NCI-H128 (cell line): ENCODE measurements around the gene JAML.
A peak's percentile ranks its signal among the peaks of the same experiment; 100 is the strongest.
"Not testable (repeated sequence)": the region's sequence is repeated elsewhere in the genome, so short reads cannot be mapped to it uniquely, and the experiment has no call there.

Source experiments
- DNase-seq: peaks from one replicate; lab custom pipeline; 2025; ENCODE audit not compliant: unreplicated experiment; lab: John Stamatoyannopoulos, UW

JAML gene

DNA sequence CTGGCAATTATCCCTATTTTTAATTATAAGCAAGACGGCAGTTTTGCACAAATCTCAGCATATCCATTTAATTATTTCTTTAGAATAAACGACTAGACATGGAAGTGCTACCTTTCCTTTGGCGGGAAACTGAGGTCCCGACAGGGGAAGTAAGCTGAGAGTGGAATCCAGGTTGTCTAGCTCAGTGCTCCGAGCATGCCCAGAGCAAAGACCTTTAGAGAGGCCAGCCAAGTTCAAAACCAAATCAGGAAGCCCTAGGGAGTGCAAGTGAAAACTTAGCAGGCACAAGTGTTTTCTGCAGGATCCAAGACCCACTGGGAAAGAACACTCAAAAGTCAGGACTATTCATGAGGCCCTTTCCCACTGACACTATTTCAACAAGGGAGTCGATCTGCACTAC lies 25.7 kb downstream of the JAML start:
- no peak for DNase-seq

GRCh38 chr11:118198370-118198769 lies 26.4 kb downstream of the JAML start:
- no peak for DNase-seq

- no peak for DNase-seq
Measured at GRCh38 chr11:118194835-118195627, 29.8 kb downstream of the JAML start.

DNA sequence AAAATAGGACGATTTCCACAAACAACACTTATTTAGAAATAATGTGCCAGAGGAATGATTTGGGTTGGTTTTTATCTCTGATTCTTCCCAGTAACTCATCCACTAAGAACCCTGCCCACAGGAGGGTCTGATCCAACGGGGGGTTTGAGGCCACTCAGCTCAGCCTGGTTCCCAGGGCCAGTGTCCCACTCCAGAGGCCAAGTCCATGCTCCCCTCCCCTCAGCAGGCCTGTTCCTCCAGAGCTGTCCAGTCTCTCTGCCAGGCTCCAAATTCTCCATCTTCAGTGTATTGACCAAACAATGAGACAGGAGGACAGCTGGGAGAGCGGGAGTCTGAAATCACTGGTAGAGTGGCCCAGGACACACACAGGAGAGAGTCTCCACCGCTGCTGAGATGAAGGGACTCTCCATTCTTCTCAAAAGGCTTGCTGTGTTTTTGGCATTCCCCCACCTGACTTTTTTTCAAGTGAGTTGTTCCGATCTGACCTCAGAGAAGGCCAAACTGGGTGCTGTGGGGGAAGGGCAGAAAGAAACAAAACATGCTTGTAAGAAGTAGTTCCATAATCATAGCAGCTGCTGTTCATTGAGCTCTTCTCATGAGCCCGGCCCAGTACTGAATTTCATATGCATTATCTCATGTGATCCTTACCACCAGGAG lies 30.8 kb downstream of the JAML start:
- DNase-seq, result no peak

- not testable (repeated sequence) for DNase-seq
Measured at GRCh38 chr11:118192817-118193216, 32.0 kb downstream of the JAML start.

DNA sequence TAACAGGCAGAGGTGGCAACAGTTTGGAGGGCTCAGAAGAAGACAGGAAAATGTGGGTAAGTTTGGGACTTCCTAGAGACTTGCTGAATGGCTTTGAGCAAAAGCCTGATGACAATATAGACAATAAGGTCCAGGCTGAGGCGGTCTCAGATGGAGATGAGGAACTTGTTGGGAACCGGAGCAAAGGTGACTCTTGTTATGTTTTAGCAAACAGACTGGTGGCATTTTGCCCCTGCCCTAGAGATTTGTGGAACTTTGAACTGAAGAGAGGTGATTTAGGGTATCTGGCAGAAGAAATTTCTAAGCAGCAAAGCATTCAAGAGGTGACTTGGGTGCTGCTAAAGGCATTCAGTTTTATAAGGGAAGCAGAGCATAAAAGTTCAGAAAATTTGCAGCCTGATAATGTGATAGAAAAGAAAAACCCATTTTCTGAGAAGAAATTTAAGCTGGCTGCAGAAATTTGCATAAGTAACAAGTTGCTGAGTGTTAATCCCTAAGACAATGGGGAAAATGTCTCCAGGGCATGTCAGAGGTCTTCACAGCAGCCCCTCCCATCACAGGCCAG lies 33.8 kb downstream of the JAML start:
- not testable (repeated sequence) for DNase-seq

- no peak for DNase-seq
Measured at GRCh38 chr11:118186346-118187107, 38.3 kb downstream of the JAML start.

DNA sequence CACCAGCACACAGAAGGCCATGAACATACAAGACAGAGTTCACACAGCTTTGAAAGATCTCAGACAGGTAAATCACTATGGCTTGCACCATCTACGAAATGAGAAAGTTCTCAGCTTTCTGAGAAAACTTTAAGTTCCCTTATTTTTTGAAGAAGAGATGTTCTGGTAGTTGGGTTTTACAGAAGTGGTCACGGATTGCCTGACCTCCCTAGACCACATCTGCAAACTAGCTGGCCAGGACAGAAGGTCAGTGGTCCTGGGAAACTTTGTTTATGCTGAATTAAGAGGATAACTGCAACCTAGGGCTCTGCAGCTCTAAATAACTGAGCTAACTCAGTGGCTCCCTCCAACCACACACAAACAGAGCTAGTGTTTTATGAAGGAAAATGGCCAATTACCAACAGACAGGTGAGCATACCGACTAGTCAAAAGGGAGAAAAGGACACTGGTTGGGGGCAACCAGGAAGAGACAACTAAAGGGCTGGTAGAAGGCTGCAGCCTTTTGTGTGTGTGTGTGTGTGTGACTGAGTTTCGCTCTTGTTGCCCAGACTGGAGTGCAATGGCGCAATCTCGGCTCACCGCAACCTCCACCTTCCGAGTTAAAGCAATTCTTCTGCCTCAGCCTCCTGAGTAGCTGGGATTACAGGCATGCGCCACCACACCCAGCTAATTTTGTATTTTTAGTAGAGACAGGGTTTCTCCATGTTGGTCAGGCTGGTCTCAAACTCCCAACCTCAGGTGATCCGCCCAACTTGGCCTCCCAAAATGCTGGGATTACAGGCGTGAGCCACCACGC lies 39.8 kb downstream of the JAML start:
- DNase-seq, result no peak

- DNase-seq, result not testable (repeated sequence)
Measured at GRCh38 chr11:118183691-118184090, 41.1 kb downstream of the JAML start.

GRCh38 chr11:118180300-118180703 lies 44.5 kb downstream of the JAML start:
- DNase-seq, result no peak

- DNase-seq, result no peak
Measured at GRCh38 chr11:118176778-118177134, 48.1 kb downstream of the JAML start.

GRCh38 chr11:118175993-118176777 lies 48.6 kb downstream of the JAML start, which contains the start of gene SCN2B:
Gene SCN2B (minus strand): TSS chr11:118176639. CDS start chr11:118176431, 208 bp downstream.
- no peak for DNase-seq

DNA sequence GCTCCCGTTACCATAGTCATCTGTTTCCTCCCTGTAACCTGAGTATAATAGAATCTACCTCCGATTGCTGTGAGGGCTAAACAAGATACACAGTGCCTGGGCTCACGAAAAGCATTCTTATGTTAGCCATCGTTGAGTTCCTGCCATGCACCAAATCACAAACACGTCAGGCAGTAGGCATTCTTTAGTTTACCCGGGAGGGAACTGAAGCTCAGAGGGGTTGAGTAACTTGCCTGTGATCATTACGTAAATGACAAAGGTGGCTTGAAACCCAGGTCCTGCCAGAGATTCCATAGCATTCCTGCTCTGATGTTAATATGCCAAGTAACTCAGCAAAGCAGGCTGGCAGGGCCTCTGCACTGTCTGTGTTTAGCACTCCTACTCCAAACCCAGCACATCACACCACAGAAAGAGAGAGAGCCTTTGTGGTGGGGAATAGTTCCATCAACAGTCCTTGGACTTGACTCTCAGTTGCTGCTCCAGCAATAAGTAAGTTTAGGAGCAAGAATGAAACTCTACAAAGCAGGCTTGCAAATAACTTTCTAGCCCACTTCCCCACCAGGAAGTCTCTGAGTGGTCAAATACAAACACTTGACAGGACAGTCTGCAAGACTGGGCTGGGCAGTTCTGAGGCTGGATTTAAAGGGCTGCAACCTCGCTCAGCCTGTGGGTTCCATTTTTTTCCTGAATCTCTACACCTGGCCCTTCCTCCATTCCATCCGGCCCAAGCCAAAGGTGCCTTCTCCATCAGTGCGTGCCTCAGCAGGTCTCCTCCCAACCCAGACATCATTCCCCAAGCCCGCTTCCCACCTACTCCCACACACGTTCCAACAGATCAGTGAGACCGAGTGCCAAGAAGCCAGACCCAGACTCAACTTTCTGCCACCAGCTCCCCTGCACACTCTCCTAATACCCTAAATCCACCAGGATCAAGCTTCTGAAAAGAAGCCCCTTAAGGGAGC lies 49.5 kb downstream of the JAML start:
- no peak for DNase-seq

DNA sequence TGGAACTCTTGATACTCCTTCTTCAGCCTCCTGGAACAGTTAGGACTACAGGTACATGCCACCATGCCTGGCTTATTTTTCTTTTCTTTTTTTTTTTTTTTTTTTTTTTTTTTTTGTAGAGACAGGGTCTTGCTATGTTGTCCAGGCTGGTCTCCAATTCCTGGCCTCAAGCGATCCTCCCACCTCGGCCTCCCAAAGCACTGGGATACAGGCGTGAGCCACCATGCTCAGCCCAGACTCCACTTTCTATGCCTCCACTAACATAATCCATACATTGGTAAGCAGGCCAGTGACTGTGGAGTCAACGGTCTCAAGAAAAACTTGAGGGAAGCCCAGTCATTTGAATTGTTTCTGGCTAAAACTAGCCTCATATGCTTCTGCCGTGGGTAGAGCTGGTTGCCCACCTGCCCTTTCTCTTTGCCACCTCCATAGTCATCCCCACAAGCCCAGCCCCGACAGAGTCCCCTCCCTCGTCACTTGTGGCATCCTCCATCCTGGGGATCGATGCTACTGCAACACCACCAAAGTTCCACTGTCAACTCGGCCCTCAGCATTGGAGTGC lies 50.7 kb downstream of the JAML start:
- no peak for DNase-seq

- DNase-seq, result no peak
Measured at GRCh38 chr11:118172356-118172755, 52.5 kb downstream of the JAML start.

- peak; percentile 24 for DNase-seq
Measured at GRCh38 chr11:118171269-118172062, 53.3 kb downstream of the JAML start.

- no peak for DNase-seq
Measured at GRCh38 chr11:118170882-118171268, 53.9 kb downstream of the JAML start.

GRCh38 chr11:118170231-118170630 lies 54.6 kb downstream of the JAML start:
- no peak for DNase-seq
